Mesendoderm (in vitro differentiated cells): ENCODE data around the gene KRTAP1-5.
"Not testable (repeated sequence)": the region's sequence is repeated elsewhere in the genome, so short reads cannot be mapped to it uniquely, and the experiment has no call there.

Experiments used
- DNase-seq: peaks from one replicate; pipeline ENCODE4 v3.0.0; 2013
- H2AK5ac ChIP-seq: 2 replicates; pipeline ENCODE4 v1.6.1; 2013; ENCODE audit warnings: low read length, inconsistent platforms
- H2BK120ac ChIP-seq: 2 replicates; pipeline ENCODE4 v1.6.1; 2013; ENCODE audit warnings: low read depth, mild to moderate bottlenecking, low read length, moderate library complexity, mixed read lengths
- H2BK15ac ChIP-seq: replicated peaks from 2 replicates; pipeline ENCODE4 v1.6.1; 2013; ENCODE audit warnings: low read depth, mild to moderate bottlenecking, moderate library complexity
- H2BK5ac ChIP-seq: 2 replicates; pipeline ENCODE4 v1.6.1; 2013; ENCODE audit warnings: low read length, inconsistent platforms
- H3K18ac ChIP-seq: 2 replicates; pipeline ENCODE4 v1.6.1; 2013; ENCODE audit warnings: mild to moderate bottlenecking, low read length, mixed read lengths
- H3K23ac ChIP-seq: one replicate; pipeline ENCODE4 v1.6.1; 2013; ENCODE audit warnings: low read length
- H3K27ac ChIP-seq: 2 replicates; pipeline ENCODE4 v1.5.1; 2013; ENCODE audit warnings: low read depth, mild to moderate bottlenecking, inconsistent platforms, low read length, moderate library complexity
- H3K27me3 ChIP-seq: 2 replicates; pipeline ENCODE4 v1.6.1; 2013; ENCODE audit warnings: low read length, control low read depth, mild to moderate bottlenecking, inconsistent platforms; ENCODE audit not compliant: insufficient read depth, poor library complexity
- H3K36me3 ChIP-seq: 2 replicates; pipeline ENCODE4 v1.6.1; 2013; ENCODE audit warnings: low read length, inconsistent platforms; ENCODE audit not compliant: control insufficient read depth, insufficient read depth
- H3K4ac ChIP-seq: one replicate; pipeline ENCODE4 v1.6.1; 2013; ENCODE audit warnings: low read depth, mild to moderate bottlenecking, low read length, moderate library complexity
- H3K4me1 ChIP-seq: 2 replicates; pipeline ENCODE4 v1.6.1; 2013; ENCODE audit warnings: low read depth, low read length, inconsistent platforms; ENCODE audit not compliant: control insufficient read depth
- H3K4me2 ChIP-seq: 2 replicates; pipeline ENCODE4 v1.6.1; 2013; ENCODE audit warnings: low read length
- H3K4me3 ChIP-seq: 2 replicates; pipeline ENCODE4 v1.5.1; 2013; ENCODE audit warnings: mild to moderate bottlenecking, low read length
- H3K56ac ChIP-seq: one replicate; pipeline ENCODE4 v1.6.1; 2013; ENCODE audit warnings: low read length
- H3K79me1 ChIP-seq: 2 replicates; pipeline ENCODE4 v1.6.1; 2013; ENCODE audit warnings: low read length, inconsistent platforms
- H3K79me2 ChIP-seq: 2 replicates; pipeline ENCODE4 v1.6.1; 2013; ENCODE audit warnings: mild to moderate bottlenecking, low read length; ENCODE audit not compliant: control insufficient read depth, insufficient read depth
- H3K9ac ChIP-seq: 2 replicates; pipeline ENCODE4 v1.6.1; 2013; ENCODE audit warnings: low read length, inconsistent platforms
- H4K5ac ChIP-seq: one replicate; pipeline ENCODE4 v1.6.1; 2013; ENCODE audit warnings: low read length
- H4K8ac ChIP-seq: one replicate; pipeline ENCODE4 v1.6.1; 2013; ENCODE audit warnings: low read depth, mild to moderate bottlenecking, control low read depth, low read length, moderate library complexity
- WGBS: extraction: QIAGEN DNeasy Blood & Tissue Kit; methylation state at CpG from one replicate; pipeline ENCODE4 v1.1.7; 2013; ENCODE audit warnings: low lambda C conversion rate, missing lambda C conversion rate; ENCODE audit not compliant: insufficient coverage; ENCODE audit errors: extremely low coverage; 5-methylcytosine and 5-hydroxymethylcytosine counted together

KRTAP1-5 gene

GRCh38 chr17:41067281-41067680, 40.3 kb upstream of the KRTAP1-5 start:
- H3K56ac ChIP-seq = no peak overlapping the region
- H3K4me1 ChIP-seq = no peaks in the 10 kb centered on the region
- H3K18ac ChIP-seq = no peak overlapping the region
- H3K79me1 ChIP-seq = no peaks in the 10 kb centered on the region
- H3K27me3 ChIP-seq = no peaks in the 10 kb centered on the region
- no peaks in the 10 kb centered on the region for H3K36me3 ChIP-seq
- H4K5ac ChIP-seq = no peak overlapping the region
- H2BK5ac ChIP-seq = no peak overlapping the region
- DNase-seq = no peak
- no peak overlapping the region for H4K8ac ChIP-seq
- H3K4ac ChIP-seq = no peak overlapping the region
- H3K4me3 ChIP-seq = no peak overlapping the region
- H2BK120ac ChIP-seq = no peak overlapping the region
- H3K23ac ChIP-seq = no peak overlapping the region
- H2AK5ac ChIP-seq = no peak overlapping the region
- H3K79me2 ChIP-seq = no peaks in the 10 kb centered on the region
- H3K4me2 ChIP-seq = no peak overlapping the region
- H3K9ac ChIP-seq = no peak overlapping the region
- H2BK15ac ChIP-seq = no peak overlapping the region
- no peak overlapping the region for H3K27ac ChIP-seq

- H2AK5ac ChIP-seq = no peak within 1 kb of the TSS
- H3K27me3 ChIP-seq = no peaks in the 10 kb centered on the region
- H3K9ac ChIP-seq = no peak within 1 kb of the TSS
- no peaks in the 10 kb centered on the region for H3K79me2 ChIP-seq
- DNase-seq = no peak
- WGBS = no CpG with 5 or more reads among the region's 6 CpGs
- no peak within 1 kb of the TSS for H2BK120ac ChIP-seq
- no peaks in the 10 kb centered on the region for H3K79me1 ChIP-seq
- no peak within 1 kb of the TSS for H4K5ac ChIP-seq
- H4K8ac ChIP-seq = no peak within 1 kb of the TSS
- H3K4me3 ChIP-seq = no peak within 1 kb of the TSS
- H3K4me2 ChIP-seq = no peak within 1 kb of the TSS
- no peak within 1 kb of the TSS for H2BK5ac ChIP-seq
- H2BK15ac ChIP-seq = no peak within 1 kb of the TSS
- H3K36me3 ChIP-seq = no peaks in the 10 kb centered on the region
- no peak within 1 kb of the TSS for H3K4ac ChIP-seq
- no peak within 1 kb of the TSS for H3K27ac ChIP-seq
- H3K23ac ChIP-seq = no peak within 1 kb of the TSS
- H3K18ac ChIP-seq = no peak within 1 kb of the TSS
- H3K4me1 ChIP-seq = no peaks in the 10 kb centered on the region
- no peak within 1 kb of the TSS for H3K56ac ChIP-seq
Measured at GRCh38 chr17:41065829-41066624, 39.0 kb upstream of the KRTAP1-5 start, which contains the start of gene KRTAP2-4. Gene KRTAP2-4 (minus strand): TSS chr17:41065879. CDS start chr17:41065845, 34 bp downstream.

- H3K9ac ChIP-seq, H3K27ac ChIP-seq, H3K27me3 ChIP-seq, H4K8ac ChIP-seq, H3K18ac ChIP-seq, H3K4me2 ChIP-seq, H3K79me2 ChIP-seq, H3K23ac ChIP-seq, H3K56ac ChIP-seq, H3K79me1 ChIP-seq, DNase-seq, H2BK15ac ChIP-seq, H2AK5ac ChIP-seq, H2BK120ac ChIP-seq, H4K5ac ChIP-seq, H2BK5ac ChIP-seq, H3K4ac ChIP-seq, H3K36me3 ChIP-seq, H3K4me1 ChIP-seq, H3K4me3 ChIP-seq: not testable (repeated sequence)
- no CpG with 5 or more reads among the region's 16 CpGs for WGBS
Measured at GRCh38 chr17:41065016-41065689, 38.1 kb upstream of the KRTAP1-5 start.

GRCh38 chr17:41064301-41064700, 37.3 kb upstream of the KRTAP1-5 start:
- no peak overlapping the region for H2BK5ac ChIP-seq
- H4K8ac ChIP-seq = no peak overlapping the region
- H2AK5ac ChIP-seq = no peak overlapping the region
- H3K4me3 ChIP-seq = no peak overlapping the region
- no CpG with 5 or more reads among the region's 1 CpG for WGBS
- no peak overlapping the region for H4K5ac ChIP-seq
- H2BK120ac ChIP-seq = no peak overlapping the region
- no peak for DNase-seq
- no peak overlapping the region for H2BK15ac ChIP-seq
- no peak overlapping the region for H3K18ac ChIP-seq
- H3K9ac ChIP-seq = no peak overlapping the region
- H3K79me1 ChIP-seq = no peaks in the 10 kb centered on the region
- no peaks in the 10 kb centered on the region for H3K36me3 ChIP-seq
- no peak overlapping the region for H3K56ac ChIP-seq
- no peak overlapping the region for H3K23ac ChIP-seq
- H3K27ac ChIP-seq = no peak overlapping the region
- no peak overlapping the region for H3K4me2 ChIP-seq
- no peaks in the 10 kb centered on the region for H3K4me1 ChIP-seq
- H3K79me2 ChIP-seq = no peaks in the 10 kb centered on the region
- no peak overlapping the region for H3K4ac ChIP-seq
- H3K27me3 ChIP-seq = no peaks in the 10 kb centered on the region

- Histone ChIP-seq H3K27me3 (no peaks in the 10 kb centered on the region), H2AK5ac (no peak overlapping the region), H3K56ac (no peak overlapping the region), H3K18ac (no peak overlapping the region), H3K9ac (no peak overlapping the region), H2BK120ac (no peak overlapping the region), H3K4ac (no peak overlapping the region), H4K8ac (no peak overlapping the region), H3K23ac (no peak overlapping the region), H3K4me1 (no peaks in the 10 kb centered on the region), H3K79me2 (no peaks in the 10 kb centered on the region), H3K79me1 (no peaks in the 10 kb centered on the region), H3K27ac (no peak overlapping the region), H2BK5ac (no peak overlapping the region), H3K4me2 (no peak overlapping the region), H3K36me3 (no peaks in the 10 kb centered on the region), H3K4me3 (no peak overlapping the region), H4K5ac (no peak overlapping the region), H2BK15ac (no peak overlapping the region)
- no peak for DNase-seq
- no CpG with 5 or more reads among the region's 4 CpGs for WGBS
Measured at GRCh38 chr17:41063449-41063848, 36.4 kb upstream of the KRTAP1-5 start.
